Measurements from ENCODE around the gene R3HDM2. TPM values are rescaled to one million over a fixed set of nuclear protein-coding genes. Genes with fewer than 3 reads are reported as not detected.

The R3HDM2 gene
- polyA plus RNA-seq, 1 donor from 2014 or later: 11.1 TPM

DNA sequence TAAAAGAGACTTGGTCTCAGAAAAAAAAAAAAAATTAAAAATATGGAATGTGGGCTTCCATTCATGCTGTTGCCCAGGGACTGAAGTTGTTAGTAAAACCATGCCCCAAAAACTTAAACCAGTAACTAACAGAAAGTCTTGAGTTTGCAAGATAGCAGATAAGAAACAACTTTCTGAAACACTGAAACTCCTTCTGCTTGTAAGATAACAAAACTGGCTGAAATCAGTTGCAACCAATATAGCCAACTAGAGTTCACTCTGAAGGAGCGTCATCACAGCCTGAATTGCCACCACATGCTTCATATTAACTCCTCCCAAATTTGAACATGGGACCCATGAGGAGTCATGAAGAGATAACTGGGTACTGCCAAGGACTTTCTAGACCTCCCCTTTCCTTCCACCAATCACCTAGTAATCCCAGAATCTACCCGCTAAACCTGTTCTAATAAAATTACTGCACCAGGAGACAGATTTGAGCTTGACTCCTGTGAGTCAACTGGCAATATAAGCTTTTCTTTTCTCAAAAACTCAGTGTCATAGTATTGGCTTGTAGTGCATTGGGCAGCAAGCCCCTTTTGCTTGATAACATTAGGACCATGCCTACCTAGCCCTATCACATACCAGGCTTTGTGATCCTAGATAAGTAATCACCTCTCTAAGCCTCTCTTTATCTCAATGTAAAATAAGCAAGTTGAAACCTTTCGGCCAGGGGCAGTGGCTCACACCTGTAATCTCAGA is 53.6 kb downstream of the R3HDM2 start:
- no peaks in the 10 kb centered on the region for H3K9me3 ChIP-seq (ENCODE audit: low read length)
- no peaks in the 10 kb centered on the region for H3K27me3 ChIP-seq (ENCODE audit: insufficient read depth, low read depth, low read length)
- TF ChIP-seq, protein P1, sequence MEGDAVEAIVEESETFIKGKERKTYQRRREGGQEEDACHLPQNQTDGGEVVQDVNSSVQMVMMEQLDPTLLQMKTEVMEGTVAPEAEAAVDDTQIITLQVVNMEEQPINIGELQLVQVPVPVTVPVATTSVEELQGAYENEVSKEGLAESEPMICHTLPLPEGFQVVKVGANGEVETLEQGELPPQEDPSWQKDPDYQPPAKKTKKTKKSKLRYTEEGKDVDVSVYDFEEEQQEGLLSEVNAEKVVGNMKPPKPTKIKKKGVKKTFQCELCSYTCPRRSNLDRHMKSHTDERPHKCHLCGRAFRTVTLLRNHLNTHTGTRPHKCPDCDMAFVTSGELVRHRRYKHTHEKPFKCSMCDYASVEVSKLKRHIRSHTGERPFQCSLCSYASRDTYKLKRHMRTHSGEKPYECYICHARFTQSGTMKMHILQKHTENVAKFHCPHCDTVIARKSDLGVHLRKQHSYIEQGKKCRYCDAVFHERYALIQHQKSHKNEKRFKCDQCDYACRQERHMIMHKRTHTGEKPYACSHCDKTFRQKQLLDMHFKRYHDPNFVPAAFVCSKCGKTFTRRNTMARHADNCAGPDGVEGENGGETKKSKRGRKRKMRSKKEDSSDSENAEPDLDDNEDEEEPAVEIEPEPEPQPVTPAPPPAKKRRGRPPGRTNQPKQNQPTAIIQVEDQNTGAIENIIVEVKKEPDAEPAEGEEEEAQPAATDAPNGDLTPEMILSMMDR (IDR thresholded peaks at IDR 0.05; ENCODE audit: poor library complexity, severe bottlenecking): no peak
- no peak for TF ChIP-seq SMC3 (conservative IDR thresholded peaks at IDR 0.05; ENCODE audit: poor library complexity)
- TF ChIP-seq, protein P2, sequence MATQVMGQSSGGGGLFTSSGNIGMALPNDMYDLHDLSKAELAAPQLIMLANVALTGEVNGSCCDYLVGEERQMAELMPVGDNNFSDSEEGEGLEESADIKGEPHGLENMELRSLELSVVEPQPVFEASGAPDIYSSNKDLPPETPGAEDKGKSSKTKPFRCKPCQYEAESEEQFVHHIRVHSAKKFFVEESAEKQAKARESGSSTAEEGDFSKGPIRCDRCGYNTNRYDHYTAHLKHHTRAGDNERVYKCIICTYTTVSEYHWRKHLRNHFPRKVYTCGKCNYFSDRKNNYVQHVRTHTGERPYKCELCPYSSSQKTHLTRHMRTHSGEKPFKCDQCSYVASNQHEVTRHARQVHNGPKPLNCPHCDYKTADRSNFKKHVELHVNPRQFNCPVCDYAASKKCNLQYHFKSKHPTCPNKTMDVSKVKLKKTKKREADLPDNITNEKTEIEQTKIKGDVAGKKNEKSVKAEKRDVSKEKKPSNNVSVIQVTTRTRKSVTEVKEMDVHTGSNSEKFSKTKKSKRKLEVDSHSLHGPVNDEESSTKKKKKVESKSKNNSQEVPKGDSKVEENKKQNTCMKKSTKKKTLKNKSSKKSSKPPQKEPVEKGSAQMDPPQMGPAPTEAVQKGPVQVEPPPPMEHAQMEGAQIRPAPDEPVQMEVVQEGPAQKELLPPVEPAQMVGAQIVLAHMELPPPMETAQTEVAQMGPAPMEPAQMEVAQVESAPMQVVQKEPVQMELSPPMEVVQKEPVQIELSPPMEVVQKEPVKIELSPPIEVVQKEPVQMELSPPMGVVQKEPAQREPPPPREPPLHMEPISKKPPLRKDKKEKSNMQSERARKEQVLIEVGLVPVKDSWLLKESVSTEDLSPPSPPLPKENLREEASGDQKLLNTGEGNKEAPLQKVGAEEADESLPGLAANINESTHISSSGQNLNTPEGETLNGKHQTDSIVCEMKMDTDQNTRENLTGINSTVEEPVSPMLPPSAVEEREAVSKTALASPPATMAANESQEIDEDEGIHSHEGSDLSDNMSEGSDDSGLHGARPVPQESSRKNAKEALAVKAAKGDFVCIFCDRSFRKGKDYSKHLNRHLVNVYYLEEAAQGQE (IDR thresholded peaks at IDR 0.05; ENCODE audit: borderline replicate concordance): no peak
- TF ChIP-seq TAF1 (IDR thresholded peaks at IDR 0.05; ENCODE audit: low read depth): no peak
- no peak for TF ChIP-seq MXI1 (conservative IDR thresholded peaks at IDR 0.05; ENCODE audit: poor library complexity, severe bottlenecking)
- no peak for TF ChIP-seq EP300 (conservative IDR thresholded peaks at IDR 0.05; ENCODE audit: poor library complexity, severe bottlenecking)
- TF ChIP-seq POLR2AphosphoS5 (IDR thresholded peaks at IDR 0.05): no peak
- no peak overlapping the region for H3K4me3 ChIP-seq (ENCODE audit: low read length)
- no peaks in the 10 kb centered on the region for H3K79me2 ChIP-seq (replicated peaks; ENCODE audit: insufficient read depth, low read length)
- H3K4me2 ChIP-seq (ENCODE audit: low read length): no peak overlapping the region
- H3K9me2 ChIP-seq (ENCODE audit: insufficient read depth, low read length): no peaks in the 10 kb centered on the region
- H3K27ac ChIP-seq (ENCODE audit: low read length): no peak overlapping the region
- H2AFZ ChIP-seq (ENCODE audit: low read depth, low read length): no peak overlapping the region
- no peaks in the 10 kb centered on the region for H4K20me1 ChIP-seq (ENCODE audit: insufficient read depth)
- H3K9ac ChIP-seq (ENCODE audit: low read length): no peak overlapping the region
- no peaks in the 10 kb centered on the region for H3K36me3 ChIP-seq (ENCODE audit: insufficient read depth, low read length)
- no peaks in the 10 kb centered on the region for H3F3A ChIP-seq (ENCODE audit: insufficient read depth, low read length, poor library complexity, severe bottlenecking)

DNA sequence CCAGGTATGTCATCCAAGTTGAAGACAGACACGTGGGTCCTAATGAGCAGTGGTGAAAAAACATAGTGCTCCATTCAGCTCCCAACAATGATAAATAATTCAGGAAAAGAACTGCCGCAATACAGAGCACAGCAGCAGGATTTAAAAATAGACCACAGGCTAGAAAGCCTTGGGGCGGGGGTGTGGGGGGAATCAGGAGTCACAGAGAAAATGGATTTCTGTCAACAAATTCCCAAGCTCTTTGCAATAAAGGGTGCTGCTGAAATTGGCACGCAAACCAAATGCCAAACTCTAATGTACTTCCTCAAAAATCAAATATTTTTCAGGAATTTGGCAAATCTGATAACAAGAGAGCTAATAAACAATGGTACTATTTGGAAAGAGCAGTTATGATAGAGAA is 58.6 kb downstream of the R3HDM2 start:
- Histone ChIP-seq H3K9me3 (ENCODE audit: low read length) (no peaks in the 10 kb centered on the region), H3K36me3 (ENCODE audit: insufficient read depth, low read length) (no peaks in the 10 kb centered on the region), H3K79me2 (replicated peaks; ENCODE audit: insufficient read depth, low read length) (no peaks in the 10 kb centered on the region), H3K9me2 (ENCODE audit: insufficient read depth, low read length) (no peaks in the 10 kb centered on the region), H3K9ac (ENCODE audit: low read length) (no peak overlapping the region), H3K27me3 (ENCODE audit: insufficient read depth, low read depth, low read length) (no peaks in the 10 kb centered on the region), H4K20me1 (ENCODE audit: insufficient read depth) (no peaks in the 10 kb centered on the region), H2AFZ (ENCODE audit: low read depth, low read length) (no peak overlapping the region), H3K27ac (ENCODE audit: low read length) (no peak overlapping the region), H3K4me3 (ENCODE audit: low read length) (no peak overlapping the region), H3K4me2 (ENCODE audit: low read length) (no peak overlapping the region), H3F3A (ENCODE audit: insufficient read depth, low read length, poor library complexity, severe bottlenecking) (no peaks in the 10 kb centered on the region)
- no peak for TF ChIP-seq RAD21 (conservative IDR thresholded peaks at IDR 0.05)
- TF ChIP-seq EP300 (conservative IDR thresholded peaks at IDR 0.05; ENCODE audit: poor library complexity, severe bottlenecking): no peak
- TF ChIP-seq, protein P2 (IDR thresholded peaks at IDR 0.05; ENCODE audit: borderline replicate concordance): no peak
- no peak for TF ChIP-seq TAF1 (IDR thresholded peaks at IDR 0.05; ENCODE audit: low read depth)
- no peak for TF ChIP-seq EZH2 (IDR thresholded peaks at IDR 0.05; ENCODE audit: borderline replicate concordance, insufficient read depth, low read length, poor library complexity, severe bottlenecking)
- TF ChIP-seq POLR2AphosphoS5 (IDR thresholded peaks at IDR 0.05): no peak
- TF ChIP-seq, protein P1 (IDR thresholded peaks at IDR 0.05; ENCODE audit: poor library complexity, severe bottlenecking): no peak
- no peak for TF ChIP-seq SMC3 (conservative IDR thresholded peaks at IDR 0.05; ENCODE audit: poor library complexity)
- no peak for TF ChIP-seq MXI1 (conservative IDR thresholded peaks at IDR 0.05; ENCODE audit: poor library complexity, severe bottlenecking)

Data from neural cell (in vitro differentiated cells).